ENCODE results near the gene NKX6-1. TPM values are rescaled to one million over a fixed set of nuclear protein-coding genes. Genes with fewer than 3 reads are reported as not detected.

Gene NKX6-1
- total and polyA plus RNA-seq, 2 donors (not counting 1 experiment from before 2014, with no cell fraction given) = 0.17 to 0.47 TPM

DNA sequence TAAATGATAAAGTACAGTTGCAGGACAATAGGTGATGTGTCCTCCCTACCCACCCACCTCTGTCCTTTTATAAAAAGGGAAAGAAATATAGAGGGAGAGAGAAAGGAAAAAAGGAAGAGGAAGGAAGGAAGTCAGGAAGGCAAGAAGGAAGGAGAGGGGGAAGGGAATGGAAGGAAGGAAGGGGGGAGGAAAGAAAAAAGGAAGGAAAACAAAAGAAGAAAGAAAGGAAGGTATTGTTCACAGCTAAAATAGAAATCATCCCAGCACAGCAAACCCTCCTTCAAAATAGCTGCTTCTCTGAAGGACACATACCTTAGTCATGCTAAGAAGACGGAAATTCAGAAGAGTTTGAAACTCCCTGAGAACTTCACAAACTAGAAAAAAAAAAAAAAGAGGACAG is 8.4 kb downstream of the NKX6-1 start:
- no peak overlapping the region for H3K9ac ChIP-seq (ENCODE audit: insufficient read depth, low read length)
- no peaks in the 10 kb centered on the region for H3K36me3 ChIP-seq (ENCODE audit: control insufficient read depth, insufficient read depth, low read length)
- TF ChIP-seq, protein P1, sequence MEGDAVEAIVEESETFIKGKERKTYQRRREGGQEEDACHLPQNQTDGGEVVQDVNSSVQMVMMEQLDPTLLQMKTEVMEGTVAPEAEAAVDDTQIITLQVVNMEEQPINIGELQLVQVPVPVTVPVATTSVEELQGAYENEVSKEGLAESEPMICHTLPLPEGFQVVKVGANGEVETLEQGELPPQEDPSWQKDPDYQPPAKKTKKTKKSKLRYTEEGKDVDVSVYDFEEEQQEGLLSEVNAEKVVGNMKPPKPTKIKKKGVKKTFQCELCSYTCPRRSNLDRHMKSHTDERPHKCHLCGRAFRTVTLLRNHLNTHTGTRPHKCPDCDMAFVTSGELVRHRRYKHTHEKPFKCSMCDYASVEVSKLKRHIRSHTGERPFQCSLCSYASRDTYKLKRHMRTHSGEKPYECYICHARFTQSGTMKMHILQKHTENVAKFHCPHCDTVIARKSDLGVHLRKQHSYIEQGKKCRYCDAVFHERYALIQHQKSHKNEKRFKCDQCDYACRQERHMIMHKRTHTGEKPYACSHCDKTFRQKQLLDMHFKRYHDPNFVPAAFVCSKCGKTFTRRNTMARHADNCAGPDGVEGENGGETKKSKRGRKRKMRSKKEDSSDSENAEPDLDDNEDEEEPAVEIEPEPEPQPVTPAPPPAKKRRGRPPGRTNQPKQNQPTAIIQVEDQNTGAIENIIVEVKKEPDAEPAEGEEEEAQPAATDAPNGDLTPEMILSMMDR (conservative IDR thresholded peaks at IDR 0.05 in 1 of 2, IDR thresholded peaks at IDR 0.05 in 1 of 2; ENCODE audit: low read depth in 1 of 2, low read length in 2 of 2) = no peak
- no peak for TF ChIP-seq EZH2 (IDR thresholded peaks at IDR 0.05; ENCODE audit: low read length, missing control alignments)
- no peaks in the 10 kb centered on the region for H3K9me3 ChIP-seq (ENCODE audit: control insufficient read depth, insufficient read depth, low read depth, low read length)
- H3K4me1 ChIP-seq (ENCODE audit: control insufficient read depth, extremely low read depth, insufficient read depth, low read length) = no peaks in the 10 kb centered on the region
- peaks cover 28% of the 10 kb centered on the region for H3K27me3 ChIP-seq (ENCODE audit: control insufficient read depth, insufficient read depth, low read length)
- H3K27ac ChIP-seq (ENCODE audit: insufficient read depth, low read length) = no peak overlapping the region
- no peak overlapping the region for H3K4me2 ChIP-seq (ENCODE audit: extremely low read depth, insufficient read depth, low read length)
- no peak overlapping the region for H3K4me3 ChIP-seq (replicated peaks in 1 of 4; ENCODE audit: control extremely low read depth in 1 of 4, insufficient read depth in 1 of 4, low read depth in 3 of 4, low read length in 4 of 4)
- H4K20me1 ChIP-seq (ENCODE audit: control insufficient read depth, extremely low read depth, insufficient read depth, low read length) = no peaks in the 10 kb centered on the region
- H3K79me2 ChIP-seq (ENCODE audit: control insufficient read depth, insufficient read depth, low read length) = no peaks in the 10 kb centered on the region
- no peak overlapping the region for H2AFZ ChIP-seq (ENCODE audit: low read length)
- DNase-seq (ENCODE audit: low read depth in 2 of 2) = no peak

DNA sequence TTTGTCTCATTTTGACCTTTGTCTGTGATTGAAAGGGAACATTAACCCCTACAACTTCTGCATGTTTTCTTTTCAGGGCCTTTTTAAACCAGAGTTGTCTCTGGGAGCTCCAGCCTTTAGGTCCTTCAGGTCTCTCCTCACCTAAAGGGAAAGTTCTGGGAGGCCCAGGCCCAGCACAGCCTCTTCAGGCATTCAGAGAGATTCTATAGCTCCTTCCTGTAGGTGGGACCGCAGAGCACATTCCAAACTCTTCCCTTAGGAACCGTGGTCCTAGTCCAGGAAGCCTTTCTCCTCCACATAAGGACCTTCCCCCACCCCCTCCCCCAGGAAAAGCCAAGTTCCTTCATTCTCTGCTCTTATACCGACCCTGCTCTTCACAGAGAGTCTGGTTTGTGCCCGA is 14.9 kb downstream of the NKX6-1 start:
- H3K4me1 ChIP-seq (ENCODE audit: control insufficient read depth, extremely low read depth, insufficient read depth, low read length) = no peaks in the 10 kb centered on the region

DNA sequence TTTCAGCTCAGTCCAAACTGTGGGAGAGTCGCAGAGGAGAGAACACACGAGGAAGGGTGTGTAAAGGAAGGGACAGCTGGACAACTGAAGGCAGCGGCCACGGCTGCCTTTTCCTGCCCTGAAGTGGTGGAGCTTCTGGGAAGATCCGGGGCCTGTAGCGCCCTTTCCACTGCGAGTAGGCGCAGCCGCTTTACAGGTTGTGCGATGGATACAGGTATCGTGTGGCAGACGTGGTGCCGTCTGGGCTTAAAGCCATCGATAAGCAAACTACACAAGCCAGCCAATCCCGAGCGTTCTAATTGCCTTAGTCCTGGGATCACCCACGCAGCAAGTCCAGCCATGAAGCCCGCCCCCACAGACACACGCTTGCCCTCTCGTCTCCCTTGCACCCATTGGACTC is 15.4 kb downstream of the NKX6-1 start:
- Histone ChIP-seq H3K36me3 (ENCODE audit: control insufficient read depth, insufficient read depth, low read length) (no peaks in the 10 kb centered on the region), H3K79me2 (ENCODE audit: control insufficient read depth, insufficient read depth, low read length) (no peaks in the 10 kb centered on the region), H3K4me2 (ENCODE audit: extremely low read depth, insufficient read depth, low read length) (no peak overlapping the region), H3K9ac (ENCODE audit: insufficient read depth, low read length) (no peak overlapping the region), H3K4me3 (replicated peaks in 1 of 4; ENCODE audit: control extremely low read depth in 1 of 4, insufficient read depth in 1 of 4, low read depth in 3 of 4, low read length in 4 of 4) (no peak overlapping the region), H3K9me3 (ENCODE audit: control insufficient read depth, insufficient read depth, low read depth, low read length) (no peaks in the 10 kb centered on the region), H3K27me3 (ENCODE audit: control insufficient read depth, insufficient read depth, low read length) (peaks cover 27% of the 10 kb centered on the region), H4K20me1 (ENCODE audit: control insufficient read depth, extremely low read depth, insufficient read depth, low read length) (no peaks in the 10 kb centered on the region), H3K4me1 (ENCODE audit: control insufficient read depth, extremely low read depth, insufficient read depth, low read length) (no peaks in the 10 kb centered on the region), H3K27ac (ENCODE audit: insufficient read depth, low read length) (no peak overlapping the region), H2AFZ (ENCODE audit: low read length) (no peak overlapping the region)
- DNase-seq (ENCODE audit: low read depth in 2 of 2) = no peak
- no peak for TF ChIP-seq EZH2 (IDR thresholded peaks at IDR 0.05; ENCODE audit: low read length, missing control alignments)
- TF ChIP-seq, protein P1 (conservative IDR thresholded peaks at IDR 0.05 in 1 of 2, IDR thresholded peaks at IDR 0.05 in 1 of 2; ENCODE audit: low read depth in 1 of 2, low read length in 2 of 2) = no peak

More for the DNA sequence above, 14.9 kb downstream of the NKX6-1 start:
- H3K4me3 ChIP-seq (replicated peaks in 1 of 4; ENCODE audit: control extremely low read depth in 1 of 4, insufficient read depth in 1 of 4, low read depth in 3 of 4, low read length in 4 of 4) = no peak overlapping the region
- peaks cover 27% of the 10 kb centered on the region for H3K27me3 ChIP-seq (ENCODE audit: control insufficient read depth, insufficient read depth, low read length)
- no peaks in the 10 kb centered on the region for H3K36me3 ChIP-seq (ENCODE audit: control insufficient read depth, insufficient read depth, low read length)
- no peak overlapping the region for H2AFZ ChIP-seq (ENCODE audit: low read length)
- DNase-seq (ENCODE audit: low read depth in 2 of 2) = no peak
- no peaks in the 10 kb centered on the region for H3K79me2 ChIP-seq (ENCODE audit: control insufficient read depth, insufficient read depth, low read length)
- H3K27ac ChIP-seq (ENCODE audit: insufficient read depth, low read length) = no peak overlapping the region
- H3K9ac ChIP-seq (ENCODE audit: insufficient read depth, low read length) = no peak overlapping the region
- H3K4me2 ChIP-seq (ENCODE audit: extremely low read depth, insufficient read depth, low read length) = no peak overlapping the region
- no peaks in the 10 kb centered on the region for H4K20me1 ChIP-seq (ENCODE audit: control insufficient read depth, extremely low read depth, insufficient read depth, low read length)
- TF ChIP-seq, protein P1 (conservative IDR thresholded peaks at IDR 0.05 in 1 of 2, IDR thresholded peaks at IDR 0.05 in 1 of 2; ENCODE audit: low read depth in 1 of 2, low read length in 2 of 2) = no peak
- no peak for TF ChIP-seq EZH2 (IDR thresholded peaks at IDR 0.05; ENCODE audit: low read length, missing control alignments)
- no peaks in the 10 kb centered on the region for H3K9me3 ChIP-seq (ENCODE audit: control insufficient read depth, insufficient read depth, low read depth, low read length)

Data from fibroblast of lung (primary cell).